Measurements from ENCODE around the gene VPS39. TPM values are rescaled to one million over a fixed set of nuclear protein-coding genes. Genes with fewer than 3 reads are reported as not detected.

The VPS39 gene
- polyA plus RNA-seq, 1 donor: 46.7 TPM

DNA sequence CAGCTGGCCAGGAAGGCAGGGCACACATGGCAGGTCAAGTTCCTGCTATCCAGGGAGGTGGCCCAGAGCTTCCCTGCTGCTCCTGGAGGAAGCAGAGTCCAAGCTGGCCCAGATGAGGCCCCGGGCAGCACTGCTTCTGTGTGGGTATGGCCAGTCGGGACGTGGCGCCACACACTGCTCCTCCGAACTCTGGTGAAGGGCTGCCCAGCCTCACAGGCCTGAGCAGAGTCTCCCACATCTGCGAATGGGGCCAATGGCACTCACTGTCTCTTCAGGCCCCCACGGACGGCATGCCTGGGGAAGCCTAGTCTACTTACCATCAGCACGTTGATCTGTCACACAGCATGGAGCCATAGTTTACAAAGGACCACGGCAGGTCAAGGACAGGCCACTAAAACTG lies 49.2 kb downstream of the VPS39 start:
- DNase-seq (ENCODE audit: low read depth): no peak

DNA sequence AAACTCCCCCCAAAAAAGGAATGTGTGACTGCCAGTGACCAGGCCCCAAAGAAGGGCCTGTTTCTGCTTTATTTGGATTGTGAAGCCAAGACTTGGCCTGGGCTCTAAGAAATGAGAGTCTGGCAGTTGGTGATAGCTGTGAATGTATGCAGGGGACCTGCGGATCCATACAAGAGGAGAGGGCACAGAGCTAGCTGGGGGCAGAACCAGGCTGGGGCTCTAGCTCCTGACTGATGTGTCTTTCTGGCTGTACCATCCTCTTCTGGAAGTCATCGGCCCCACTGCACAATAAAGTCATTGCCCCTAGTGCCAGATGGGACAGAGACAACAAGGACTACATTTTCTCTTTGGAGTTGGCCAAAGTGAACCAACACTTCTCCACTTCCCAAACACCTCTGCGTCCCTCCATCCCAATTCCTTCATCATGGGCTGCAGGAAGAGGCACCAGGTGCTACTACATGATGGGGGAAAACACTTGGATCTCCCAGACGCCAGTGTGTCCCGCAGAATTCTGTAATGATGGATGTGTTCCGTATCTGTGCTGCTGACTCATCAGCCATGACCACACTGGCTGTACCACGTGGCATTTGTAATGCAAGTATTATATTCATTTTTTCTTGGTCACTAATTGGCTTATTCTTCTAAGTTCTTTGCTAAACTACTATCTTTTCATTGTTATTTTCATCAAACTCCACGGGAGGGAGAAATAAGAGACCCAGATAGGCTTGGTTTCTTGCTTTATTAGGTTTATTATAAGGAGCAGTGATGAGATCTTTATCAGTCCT lies 49.9 kb downstream of the VPS39 start:
- DNase-seq (ENCODE audit: low read depth): no peak

DNA sequence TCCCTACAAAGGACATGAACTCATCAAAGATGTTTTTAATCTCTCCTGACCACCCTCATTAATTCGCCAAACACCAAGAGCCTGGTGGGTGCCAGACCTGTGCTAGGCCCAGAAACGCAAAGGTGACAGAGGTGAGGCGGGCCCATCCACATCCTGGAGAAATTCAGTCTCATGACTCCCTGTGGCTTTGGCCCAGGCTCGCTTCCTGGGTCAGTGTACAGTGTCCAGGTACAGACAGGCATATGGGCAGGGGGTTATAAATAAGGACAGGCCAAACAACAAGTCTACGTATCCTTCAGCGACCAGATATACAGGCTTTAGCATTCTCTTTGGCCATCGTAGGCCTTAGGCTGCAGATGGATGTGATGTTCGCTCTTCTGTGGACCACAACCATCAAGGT lies 50.7 kb downstream of the VPS39 start:
- no peak for DNase-seq (ENCODE audit: low read depth)

DNA sequence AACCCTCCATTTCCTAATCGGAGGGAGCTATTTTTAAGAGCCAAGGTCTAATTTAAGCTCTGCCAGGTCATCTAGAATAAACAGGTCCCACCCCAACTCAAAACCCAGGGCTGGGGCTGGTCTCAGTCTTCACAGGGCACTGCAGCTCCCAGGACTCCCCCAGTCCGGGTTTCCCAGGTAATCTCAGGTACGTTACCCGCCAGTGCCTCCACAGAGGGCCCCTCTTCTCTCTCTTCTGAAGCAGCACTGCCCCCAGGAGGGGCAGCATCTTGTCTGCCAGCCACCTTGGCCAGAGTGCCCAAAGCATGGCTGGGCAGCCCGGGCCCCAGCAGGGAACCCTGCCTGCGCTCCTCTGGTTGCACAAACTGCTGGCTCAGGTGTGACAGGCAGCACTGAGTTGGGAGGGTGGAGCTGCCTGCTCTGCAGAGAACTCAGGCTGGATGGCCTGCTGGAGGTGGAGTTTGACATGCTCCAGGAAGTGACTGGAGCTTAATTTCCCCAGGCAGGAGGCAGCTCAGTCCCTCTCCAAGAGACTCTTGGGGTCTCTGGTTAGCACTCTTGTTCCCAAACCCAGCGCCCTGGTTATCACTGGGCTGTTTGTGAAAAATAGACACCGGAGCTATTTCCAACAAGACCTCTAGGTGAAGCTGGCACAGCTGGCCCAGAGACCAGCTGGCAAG lies 51.7 kb downstream of the VPS39 start, which contains the start of gene PLA2G4F:
Gene PLA2G4F (minus strand): TSS at position 394 of the 680 bp plus-strand sequence. CDS start 87 bp downstream, at position 307.
- DNase-seq (ENCODE audit: low read depth): no peak

GRCh38 chr15:42155546-42156242 lies 52.4 kb downstream of the VPS39 start:
- no peak for DNase-seq (ENCODE audit: low read depth)

DNA sequence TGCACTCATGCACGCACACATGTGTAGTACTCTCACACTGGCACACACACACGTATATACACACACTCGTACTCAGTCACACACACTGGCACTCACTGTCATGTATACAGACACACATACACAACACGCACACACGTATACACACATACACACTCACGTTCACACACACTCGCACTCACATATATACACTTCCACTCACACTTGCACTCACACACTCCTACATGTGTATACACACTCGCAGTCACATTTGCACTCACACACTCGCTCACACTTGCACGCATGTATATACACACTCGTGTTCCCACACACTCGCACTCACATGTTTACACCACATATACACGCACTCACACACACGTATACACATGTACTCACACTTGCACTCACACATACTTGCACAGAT lies 53.1 kb downstream of the VPS39 start:
- no peak for DNase-seq (ENCODE audit: low read depth)

GRCh38 chr15:42154212-42154941 lies 53.7 kb downstream of the VPS39 start:
- no peak for DNase-seq (ENCODE audit: low read depth)

DNA sequence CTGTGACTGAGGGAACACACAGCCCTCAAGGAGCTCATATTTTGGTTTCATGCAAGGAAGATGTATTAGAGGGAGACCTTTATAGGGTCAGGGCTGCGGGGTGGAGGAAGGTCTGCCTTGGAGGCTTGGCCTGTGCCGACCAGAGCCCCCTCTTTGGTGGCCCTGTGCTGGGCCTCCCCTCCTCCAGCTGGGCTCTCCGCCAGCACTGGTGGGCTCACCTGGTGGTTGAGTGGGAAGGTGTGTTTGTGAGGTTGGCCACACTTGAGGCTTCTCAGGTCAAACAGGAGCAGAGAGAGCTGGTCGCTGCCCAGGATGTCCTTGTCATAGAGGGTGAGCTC lies 54.3 kb downstream of the VPS39 start:
- no peak for DNase-seq (ENCODE audit: low read depth)

DNA sequence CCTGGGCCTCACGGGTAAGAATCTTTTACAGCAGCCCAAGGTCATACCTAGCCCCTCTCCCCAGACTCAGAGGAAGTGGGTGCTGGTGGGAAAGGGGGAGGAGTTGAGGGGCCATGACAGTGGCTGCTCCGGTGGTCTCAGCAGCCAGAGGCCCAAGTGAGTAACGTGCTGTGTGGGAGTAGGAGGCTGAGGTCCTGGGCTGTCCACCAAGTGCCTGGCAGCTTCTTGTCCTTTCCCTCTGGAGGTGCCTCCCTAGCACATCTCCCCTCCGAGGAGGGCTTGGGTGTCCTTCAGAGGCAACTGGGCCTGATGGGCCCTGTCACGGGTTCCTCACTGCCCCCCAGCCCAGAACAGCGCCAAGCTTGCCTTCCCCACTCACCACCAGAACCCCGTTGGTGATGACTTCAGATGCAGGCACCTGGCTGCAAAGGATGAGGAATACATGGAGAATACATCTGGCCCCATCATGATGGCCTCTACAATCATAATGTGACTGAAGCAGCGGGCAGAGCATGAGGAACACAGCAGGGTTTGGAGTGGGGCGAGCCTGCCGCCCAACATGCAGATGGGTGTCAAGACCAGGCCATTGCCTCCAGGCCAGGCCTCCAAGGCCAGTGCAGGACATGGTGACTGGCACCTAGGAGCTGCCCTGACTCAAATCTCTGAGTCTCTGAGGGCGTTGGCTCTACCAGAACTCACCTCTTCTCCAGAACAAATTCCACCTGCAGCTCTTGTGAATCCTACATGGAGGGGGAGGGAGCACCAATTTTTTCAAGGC lies 55.0 kb downstream of the VPS39 start:
- DNase-seq (ENCODE audit: low read depth): no peak

DNA sequence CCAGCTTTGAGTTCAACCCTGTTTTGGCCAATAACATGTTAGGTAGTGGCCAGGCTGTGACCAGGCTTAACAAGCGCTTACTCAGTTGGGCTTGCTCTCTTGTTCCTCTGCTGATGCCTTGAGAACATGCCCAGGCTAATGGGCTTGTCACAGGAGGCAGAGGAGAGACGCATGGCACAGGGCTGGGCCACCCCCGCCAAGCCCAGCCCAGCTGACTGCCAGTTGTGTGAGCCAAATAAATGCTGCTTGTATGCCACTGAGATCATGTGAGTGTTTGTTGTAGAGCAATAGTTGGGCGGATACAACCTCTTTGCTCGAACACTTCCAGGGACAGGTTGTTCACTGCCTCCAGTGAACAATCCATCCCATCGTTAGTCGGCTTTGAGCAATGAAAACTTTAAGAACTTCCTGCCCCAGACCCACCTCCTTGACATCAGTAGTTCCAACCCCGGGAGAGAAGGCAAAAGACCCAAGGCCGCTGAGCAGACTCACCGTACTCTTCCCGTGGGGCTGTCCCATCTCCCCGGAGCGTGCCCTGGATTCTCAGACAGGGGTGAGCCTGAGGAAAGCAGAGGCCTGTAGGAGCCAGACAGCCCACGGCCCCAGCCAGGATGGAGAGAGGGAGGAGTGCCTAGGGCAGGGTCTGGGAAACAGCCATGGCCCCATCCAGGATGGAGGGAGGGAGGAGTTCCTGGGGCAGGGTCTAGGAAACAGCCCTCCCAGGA lies 55.7 kb downstream of the VPS39 start:
- no peak for DNase-seq (ENCODE audit: low read depth)

- DNase-seq (ENCODE audit: low read depth): no peak
Observed at GRCh38 chr15:42151736-42152135, 56.4 kb downstream of the VPS39 start.

- DNase-seq (ENCODE audit: low read depth): no peak
Observed at GRCh38 chr15:42151141-42151561, 57.0 kb downstream of the VPS39 start.

GRCh38 chr15:42150219-42150970 lies 57.7 kb downstream of the VPS39 start:
- no peak for DNase-seq (ENCODE audit: low read depth)

DNA sequence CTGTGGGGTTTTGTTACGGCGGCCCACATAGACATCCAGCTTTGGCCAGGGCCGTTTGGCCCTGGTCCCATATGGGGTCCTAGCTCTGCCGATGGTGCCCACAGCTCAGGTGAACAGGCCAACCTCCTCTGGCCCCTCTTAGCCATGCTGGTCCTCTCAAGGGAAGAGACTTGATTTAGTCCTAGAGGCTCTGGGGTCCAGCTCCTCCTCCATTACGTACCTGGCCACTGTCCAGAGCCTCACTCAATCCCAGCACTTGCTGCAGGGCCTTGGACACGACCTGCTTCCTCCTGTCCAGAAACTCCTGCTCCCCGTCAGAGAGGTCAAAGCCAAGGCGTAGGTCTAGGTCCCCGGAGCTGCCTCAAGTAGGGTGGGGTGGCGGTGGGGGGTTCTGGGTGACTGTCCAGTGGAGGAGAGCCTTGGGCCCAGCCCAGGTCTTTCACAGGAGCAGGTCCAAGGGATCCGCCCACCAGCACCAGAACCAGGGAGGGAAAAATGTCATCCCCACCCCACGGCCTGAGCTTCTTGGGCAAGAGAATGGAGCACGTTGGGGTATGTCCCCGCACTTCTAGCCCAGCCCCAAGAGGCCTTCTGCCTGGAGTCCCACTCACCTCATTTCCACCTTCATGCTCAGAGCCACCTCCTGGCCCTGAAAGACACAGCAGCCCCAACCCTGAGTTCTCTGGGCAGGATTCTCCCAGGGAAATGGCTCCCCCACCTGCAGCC lies 58.4 kb downstream of the VPS39 start:
- no peak for DNase-seq (ENCODE audit: low read depth)

DNA sequence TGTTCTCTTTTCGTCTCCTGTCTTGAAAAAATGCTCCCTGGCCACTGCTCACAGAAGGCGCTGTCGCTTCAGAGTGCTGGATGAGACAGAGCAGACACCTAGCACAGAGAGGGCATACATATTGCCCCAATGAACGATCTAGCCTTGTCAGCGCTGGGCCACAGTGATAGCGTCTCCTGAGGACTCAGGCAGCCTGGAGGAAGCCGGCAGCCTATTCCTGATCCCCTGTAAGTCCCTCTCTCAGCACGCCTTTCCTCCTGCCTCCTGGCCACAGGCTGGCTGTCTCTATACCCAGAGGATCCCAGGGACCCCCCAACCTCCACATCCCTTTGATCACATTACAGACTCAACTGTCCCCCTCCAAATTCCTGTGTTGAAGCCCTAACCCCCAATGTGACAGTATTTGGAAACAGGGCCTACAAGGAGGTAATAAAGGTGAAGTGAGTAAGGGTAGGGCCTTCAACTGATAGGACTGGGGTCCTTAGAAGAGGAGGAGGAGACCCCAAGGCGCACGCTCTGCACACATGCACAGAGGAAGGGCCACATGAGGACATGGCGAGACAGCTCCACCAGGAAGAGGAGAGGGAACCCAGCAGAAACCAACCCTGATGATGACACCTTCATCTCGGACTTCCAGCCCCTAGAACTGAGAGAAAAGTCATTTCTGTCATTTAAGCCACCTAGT lies 59.2 kb downstream of the VPS39 start:
- no peak for DNase-seq (ENCODE audit: low read depth)

- no peak for DNase-seq (ENCODE audit: low read depth)
Observed at GRCh38 chr15:42147431-42147735, 60.7 kb downstream of the VPS39 start.

GRCh38 chr15:42146551-42147430 lies 61.3 kb downstream of the VPS39 start:
- no peak for DNase-seq (ENCODE audit: low read depth)

Measured in forelimb muscle (tissue), 1 donor.